ENCODE results near the gene L3MBTL1.

DNA sequence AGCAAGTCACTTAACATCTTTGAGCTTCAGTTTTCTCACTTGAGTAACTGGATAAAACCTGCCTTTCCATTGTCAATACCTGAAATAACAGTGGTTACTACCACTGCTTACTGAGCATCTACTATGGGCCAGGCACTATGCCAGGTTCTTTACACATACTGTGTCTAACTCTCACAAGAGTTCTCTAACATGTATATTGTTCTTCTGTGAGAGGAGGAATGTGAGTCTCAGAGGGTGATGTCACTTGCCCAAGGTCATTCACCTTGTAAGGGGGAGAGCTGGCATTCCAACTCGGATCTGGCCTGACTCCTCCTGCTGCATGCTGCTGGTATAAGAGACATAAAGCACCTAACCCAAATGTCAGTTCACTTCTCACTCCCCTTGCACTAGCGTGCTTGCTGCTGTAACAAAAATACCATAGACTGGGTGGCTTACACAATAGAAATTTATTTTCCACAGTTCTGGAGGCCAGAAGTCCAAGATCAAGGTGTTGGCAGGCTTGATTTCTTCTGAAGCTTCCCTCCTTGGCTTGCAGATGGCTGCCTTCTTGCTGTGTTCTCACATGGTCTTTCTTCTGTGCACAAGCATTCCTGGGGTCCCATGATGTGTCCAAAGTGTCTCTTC, 29.4 kb downstream of the L3MBTL1 start:
- TF ChIP-seq, protein P1, sequence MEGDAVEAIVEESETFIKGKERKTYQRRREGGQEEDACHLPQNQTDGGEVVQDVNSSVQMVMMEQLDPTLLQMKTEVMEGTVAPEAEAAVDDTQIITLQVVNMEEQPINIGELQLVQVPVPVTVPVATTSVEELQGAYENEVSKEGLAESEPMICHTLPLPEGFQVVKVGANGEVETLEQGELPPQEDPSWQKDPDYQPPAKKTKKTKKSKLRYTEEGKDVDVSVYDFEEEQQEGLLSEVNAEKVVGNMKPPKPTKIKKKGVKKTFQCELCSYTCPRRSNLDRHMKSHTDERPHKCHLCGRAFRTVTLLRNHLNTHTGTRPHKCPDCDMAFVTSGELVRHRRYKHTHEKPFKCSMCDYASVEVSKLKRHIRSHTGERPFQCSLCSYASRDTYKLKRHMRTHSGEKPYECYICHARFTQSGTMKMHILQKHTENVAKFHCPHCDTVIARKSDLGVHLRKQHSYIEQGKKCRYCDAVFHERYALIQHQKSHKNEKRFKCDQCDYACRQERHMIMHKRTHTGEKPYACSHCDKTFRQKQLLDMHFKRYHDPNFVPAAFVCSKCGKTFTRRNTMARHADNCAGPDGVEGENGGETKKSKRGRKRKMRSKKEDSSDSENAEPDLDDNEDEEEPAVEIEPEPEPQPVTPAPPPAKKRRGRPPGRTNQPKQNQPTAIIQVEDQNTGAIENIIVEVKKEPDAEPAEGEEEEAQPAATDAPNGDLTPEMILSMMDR (IDR thresholded peaks at IDR 0.05): no peak
- no peak for TF ChIP-seq POLR2AphosphoS5 (IDR thresholded peaks at IDR 0.05; ENCODE audit: low read depth, low read length)
- TF ChIP-seq, protein P2, sequence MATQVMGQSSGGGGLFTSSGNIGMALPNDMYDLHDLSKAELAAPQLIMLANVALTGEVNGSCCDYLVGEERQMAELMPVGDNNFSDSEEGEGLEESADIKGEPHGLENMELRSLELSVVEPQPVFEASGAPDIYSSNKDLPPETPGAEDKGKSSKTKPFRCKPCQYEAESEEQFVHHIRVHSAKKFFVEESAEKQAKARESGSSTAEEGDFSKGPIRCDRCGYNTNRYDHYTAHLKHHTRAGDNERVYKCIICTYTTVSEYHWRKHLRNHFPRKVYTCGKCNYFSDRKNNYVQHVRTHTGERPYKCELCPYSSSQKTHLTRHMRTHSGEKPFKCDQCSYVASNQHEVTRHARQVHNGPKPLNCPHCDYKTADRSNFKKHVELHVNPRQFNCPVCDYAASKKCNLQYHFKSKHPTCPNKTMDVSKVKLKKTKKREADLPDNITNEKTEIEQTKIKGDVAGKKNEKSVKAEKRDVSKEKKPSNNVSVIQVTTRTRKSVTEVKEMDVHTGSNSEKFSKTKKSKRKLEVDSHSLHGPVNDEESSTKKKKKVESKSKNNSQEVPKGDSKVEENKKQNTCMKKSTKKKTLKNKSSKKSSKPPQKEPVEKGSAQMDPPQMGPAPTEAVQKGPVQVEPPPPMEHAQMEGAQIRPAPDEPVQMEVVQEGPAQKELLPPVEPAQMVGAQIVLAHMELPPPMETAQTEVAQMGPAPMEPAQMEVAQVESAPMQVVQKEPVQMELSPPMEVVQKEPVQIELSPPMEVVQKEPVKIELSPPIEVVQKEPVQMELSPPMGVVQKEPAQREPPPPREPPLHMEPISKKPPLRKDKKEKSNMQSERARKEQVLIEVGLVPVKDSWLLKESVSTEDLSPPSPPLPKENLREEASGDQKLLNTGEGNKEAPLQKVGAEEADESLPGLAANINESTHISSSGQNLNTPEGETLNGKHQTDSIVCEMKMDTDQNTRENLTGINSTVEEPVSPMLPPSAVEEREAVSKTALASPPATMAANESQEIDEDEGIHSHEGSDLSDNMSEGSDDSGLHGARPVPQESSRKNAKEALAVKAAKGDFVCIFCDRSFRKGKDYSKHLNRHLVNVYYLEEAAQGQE (IDR thresholded peaks at IDR 0.05; ENCODE audit: insufficient read depth in 1 of 2, low read depth in 2 of 2, low read length in 1 of 2): no peak

Data from Panc1 (cell line).